Endodermal cell (in vitro differentiated cells): ENCODE data around the gene FARSA. TPM values are rescaled to one million over a fixed set of nuclear protein-coding genes. Genes with fewer than 3 reads are reported as not detected.
"Not testable (repeated sequence)": the region's sequence is repeated elsewhere in the genome, so short reads cannot be mapped to it uniquely, and the experiment has no call there.

ENCODE experiments used
- DNase-seq: peaks from one replicate; pipeline ENCODE4 v3.0.0-alpha.2; 2017
- H3K27ac ChIP-seq: 2 replicates; pipeline ENCODE4 v1.5.1; 2013; ENCODE audit warnings: mild to moderate bottlenecking, low read depth, low read length, moderate library complexity
- H3K27me3 ChIP-seq: 2 replicates; pipeline ENCODE4 v1.6.1; 2013; ENCODE audit warnings: mild to moderate bottlenecking, low read length, moderate library complexity; ENCODE audit not compliant: insufficient read depth, control insufficient read depth, poor library complexity, severe bottlenecking
- H3K36me3 ChIP-seq: 2 replicates; pipeline ENCODE4 v1.7.0; 2013; ENCODE audit warnings: mild to moderate bottlenecking, low read length, moderate library complexity; ENCODE audit not compliant: control insufficient read depth, insufficient read depth
- H3K4me1 ChIP-seq: one replicate; pipeline ENCODE4 v1.7.0; 2013; ENCODE audit warnings: low read length; ENCODE audit not compliant: control insufficient read depth, insufficient read depth
- H3K4me3 ChIP-seq: 2 replicates; pipeline ENCODE4 v1.5.1; 2013; ENCODE audit warnings: mild to moderate bottlenecking, low read length, moderate library complexity
- H3K9ac ChIP-seq: 2 replicates; pipeline ENCODE4 v1.6.1; 2013; ENCODE audit warnings: mild to moderate bottlenecking, low read length, moderate library complexity; ENCODE audit not compliant: poor library complexity, severe bottlenecking; ENCODE audit errors: extremely low read depth
- H3K9me3 ChIP-seq: 2 replicates; pipeline ENCODE4 v1.6.1; 2013; ENCODE audit warnings: mild to moderate bottlenecking, low read length, moderate library complexity; ENCODE audit not compliant: control insufficient read depth
- H3K27ac Mint-ChIP-seq: 2 replicates; pipeline ENCODE4 v1.8.0; 2020; ENCODE audit warnings: mixed read lengths
- H3K27me3 Mint-ChIP-seq: 2 replicates; pipeline ENCODE4 v1.8.0; 2021; ENCODE audit warnings: mild to moderate bottlenecking, mixed read lengths; ENCODE audit not compliant: insufficient read depth
- H3K36me3 Mint-ChIP-seq: 2 replicates; pipeline ENCODE4 v1.8.0; 2020; ENCODE audit warnings: low read depth, mixed read lengths
- H3K4me1 Mint-ChIP-seq: 2 replicates; pipeline ENCODE4 v1.8.0; 2020; ENCODE audit warnings: mixed read lengths
- H3K4me3 Mint-ChIP-seq: 2 replicates; pipeline ENCODE4 v1.8.0; 2020; ENCODE audit warnings: mild to moderate bottlenecking, moderate library complexity, mixed read lengths
- H3K9me3 Mint-ChIP-seq: 2 replicates; pipeline ENCODE4 v1.8.0; 2020; ENCODE audit warnings: mild to moderate bottlenecking, mixed read lengths
- WGBS, 2 experiments: methylation state at CpG; one replicate each; pipeline versions ENCODE4 v1.1.5 to v1.1.7; 2013; ENCODE audit warnings: missing lambda C conversion rate in 2 of 2, mixed read lengths in 1 of 2; ENCODE audit not compliant: insufficient coverage in 1 of 2, insufficient read length in 1 of 2; 5-methylcytosine and 5-hydroxymethylcytosine counted together
- total RNA-seq, 2 donors: library from RNA; stranded (reverse); fragmentation: NEBNext Ultra II Directional in 1 of 2; extraction: Animal tissue kit (Norgen Biotek cat#: 25700) in 1 of 2; gene quantifications; 2 replicates in 1 of 2; 3 replicates in 1 of 2; pipeline ENCODE4 v1.2.1, GENCODE V29; 2021
- TF ChIP-seq, protein P1 (sequence below): fragments of 200-600 bp; sonication (generic); conservative IDR thresholded peaks from 2 replicates; pipeline ENCODE4 v1.5.0; 2021; ENCODE audit warnings: antibody characterized with exemption, mild to moderate bottlenecking

Gene FARSA
- total RNA-seq, 2 donors from 2014 or later, result 65.1 to 70.8 TPM

- no peak overlapping the region for H3K4me3 Mint-ChIP-seq
- 91 to 98% methylated on average over 4 to 5 of the region's 5 CpGs for WGBS, 2 experiments
These were observed 39.9 kb downstream of the FARSA start for GRCh38 chr19:12893582-12893981.

DNA sequence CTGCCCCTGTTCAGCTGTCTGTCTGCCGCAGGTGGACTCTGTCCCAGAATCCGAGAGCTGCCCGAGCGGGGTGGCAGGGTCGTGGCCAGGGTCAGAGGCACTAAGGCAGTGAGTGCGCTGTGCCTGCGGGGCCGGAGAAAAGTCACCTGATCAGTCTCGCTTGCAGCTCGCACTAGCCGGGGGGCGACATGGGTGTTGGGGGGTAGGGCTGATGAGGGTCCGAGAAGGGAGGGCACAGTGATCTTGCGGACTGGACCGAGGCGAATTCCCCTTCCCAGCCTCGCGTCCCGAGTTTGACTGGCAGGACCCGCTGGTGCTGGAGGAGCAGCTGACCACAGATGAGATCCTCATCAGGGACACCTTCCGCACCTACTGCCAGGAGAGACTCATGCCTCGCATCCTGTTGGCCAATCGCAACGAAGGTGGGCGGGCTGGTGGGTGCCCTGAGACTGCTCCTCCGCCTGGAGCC, 41.9 kb downstream of the FARSA start:
- Mint-ChIP-seq H3K9me3 (no peaks in the 10 kb centered on the region), H3K27ac (peak overlapping the region; percentile 98), H3K4me1 (peaks cover 9% of the 10 kb centered on the region), H3K36me3 (peaks cover 18% of the 10 kb centered on the region), H3K27me3 (peaks cover 9% of the 10 kb centered on the region), H3K4me3 (peak overlapping the region; percentile 97)
- Histone ChIP-seq H3K27me3 (peaks cover 16% of the 10 kb centered on the region), H3K36me3 (peaks cover 25% of the 10 kb centered on the region), H3K4me3 (peak overlapping the region; percentile 91), H3K4me1 (no peaks in the 10 kb centered on the region), H3K9me3 (no peaks in the 10 kb centered on the region), H3K27ac (no peak overlapping the region), H3K9ac (peak overlapping the region; percentile 57)
- TF ChIP-seq, protein P1, sequence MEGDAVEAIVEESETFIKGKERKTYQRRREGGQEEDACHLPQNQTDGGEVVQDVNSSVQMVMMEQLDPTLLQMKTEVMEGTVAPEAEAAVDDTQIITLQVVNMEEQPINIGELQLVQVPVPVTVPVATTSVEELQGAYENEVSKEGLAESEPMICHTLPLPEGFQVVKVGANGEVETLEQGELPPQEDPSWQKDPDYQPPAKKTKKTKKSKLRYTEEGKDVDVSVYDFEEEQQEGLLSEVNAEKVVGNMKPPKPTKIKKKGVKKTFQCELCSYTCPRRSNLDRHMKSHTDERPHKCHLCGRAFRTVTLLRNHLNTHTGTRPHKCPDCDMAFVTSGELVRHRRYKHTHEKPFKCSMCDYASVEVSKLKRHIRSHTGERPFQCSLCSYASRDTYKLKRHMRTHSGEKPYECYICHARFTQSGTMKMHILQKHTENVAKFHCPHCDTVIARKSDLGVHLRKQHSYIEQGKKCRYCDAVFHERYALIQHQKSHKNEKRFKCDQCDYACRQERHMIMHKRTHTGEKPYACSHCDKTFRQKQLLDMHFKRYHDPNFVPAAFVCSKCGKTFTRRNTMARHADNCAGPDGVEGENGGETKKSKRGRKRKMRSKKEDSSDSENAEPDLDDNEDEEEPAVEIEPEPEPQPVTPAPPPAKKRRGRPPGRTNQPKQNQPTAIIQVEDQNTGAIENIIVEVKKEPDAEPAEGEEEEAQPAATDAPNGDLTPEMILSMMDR, result no peak
- DNase-seq, result peak; percentile 66
- WGBS, 2 experiments, result 9 to 21% methylated on average over 18 to 26 of the region's 26 CpGs

More at GRCh38 chr19:12893582-12893981, 39.9 kb downstream of the FARSA start:
- TF ChIP-seq, protein P1, result no peak
- H3K4me1 Mint-ChIP-seq, result peaks cover 5% of the 10 kb centered on the region
- H3K9ac ChIP-seq, result no peak overlapping the region
- no peaks in the 10 kb centered on the region for H3K27me3 Mint-ChIP-seq
- no peaks in the 10 kb centered on the region for H3K27me3 ChIP-seq
- peaks cover 35% of the 10 kb centered on the region for H3K36me3 ChIP-seq
- H3K36me3 Mint-ChIP-seq, result peaks cover 25% of the 10 kb centered on the region
- DNase-seq, result no peak
- H3K27ac ChIP-seq, result no peak overlapping the region
- H3K27ac Mint-ChIP-seq, result no peak overlapping the region
- no peaks in the 10 kb centered on the region for H3K9me3 ChIP-seq
- no peaks in the 10 kb centered on the region for H3K9me3 Mint-ChIP-seq
- no peaks in the 10 kb centered on the region for H3K4me1 ChIP-seq
- no peak overlapping the region for H3K4me3 ChIP-seq

DNA sequence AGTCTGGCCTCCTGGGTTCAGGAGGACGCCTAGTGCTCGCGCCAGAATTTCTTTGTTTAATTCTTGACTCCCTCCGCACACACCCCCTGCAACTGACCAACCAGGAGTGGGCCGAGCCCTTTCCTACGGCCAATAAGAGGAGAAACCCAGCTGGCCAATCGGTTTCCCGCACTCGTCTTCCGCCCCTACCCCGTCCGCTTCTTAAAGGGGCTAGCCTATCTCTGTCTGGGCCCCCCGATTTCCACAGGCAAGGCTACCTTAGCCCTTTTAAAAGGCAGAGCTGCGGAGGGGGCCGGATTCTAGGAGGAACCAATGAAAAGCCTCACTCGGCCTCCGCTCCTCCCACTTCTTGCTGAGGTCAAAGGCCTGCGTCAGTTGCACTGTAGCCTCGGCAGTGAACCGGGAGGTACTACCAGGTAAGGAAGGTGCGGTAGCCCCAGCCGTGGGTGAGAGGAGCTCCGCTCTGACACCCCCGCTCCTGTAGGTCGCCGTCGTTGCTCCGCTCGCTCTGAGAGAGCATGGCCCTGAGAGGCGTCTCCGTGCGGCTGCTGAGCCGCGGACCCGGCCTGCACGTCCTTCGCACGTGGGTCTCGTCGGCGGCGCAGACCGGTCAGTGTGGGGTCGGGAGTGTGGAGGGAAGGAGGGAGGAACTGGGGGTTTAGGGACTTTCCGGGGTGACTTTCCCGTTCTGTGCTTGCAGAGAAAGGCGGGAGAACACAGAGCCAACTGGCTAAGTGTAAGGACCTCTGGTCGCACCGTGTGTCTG, 42.5 kb downstream of the FARSA start, which contains the start of gene GCDH:
Gene GCDH (plus strand): TSS at position 374 of the 766 bp plus-strand sequence. CDS start 145 bp downstream, at position 519.
- H3K9me3 ChIP-seq, result no peaks in the 10 kb centered on the region
- H3K27ac ChIP-seq, result peak within 1 kb of the TSS; percentile 86
- Mint-ChIP-seq H3K9me3 (no peaks in the 10 kb centered on the region), H3K27me3 (peaks cover 13% of the 10 kb centered on the region), H3K36me3 (peaks cover 18% of the 10 kb centered on the region), H3K4me1 (peaks cover 14% of the 10 kb centered on the region), H3K4me3 (peak within 1 kb of the TSS; percentile 97), H3K27ac (peak within 1 kb of the TSS; percentile 99)
- peak within 1 kb of the TSS; percentile 57 for H3K9ac ChIP-seq
- WGBS, 2 experiments, result 0% methylated on average over 22 to 49 of the region's 49 CpGs
- TF ChIP-seq, protein P1, result no peak
- peak; percentile 99 for DNase-seq
- peaks cover 20% of the 10 kb centered on the region for H3K27me3 ChIP-seq
- peaks cover 21% of the 10 kb centered on the region for H3K36me3 ChIP-seq
- peak within 1 kb of the TSS; percentile 91 for H3K4me3 ChIP-seq
- H3K4me1 ChIP-seq, result no peaks in the 10 kb centered on the region

- WGBS, 2 experiments, result 57 to 63% methylated on average over 5 to 10 of the region's 10 CpGs
- not testable (repeated sequence) for H3K4me1 ChIP-seq, DNase-seq, H3K9me3 Mint-ChIP-seq, H3K9me3 ChIP-seq
- H3K27me3 Mint-ChIP-seq, result peaks cover 13% of the 10 kb centered on the region
- Histone ChIP-seq H3K36me3 (peaks cover 21% of the 10 kb centered on the region), H3K9ac (peak overlapping the region; percentile 35), H3K27me3 (peaks cover 22% of the 10 kb centered on the region), H3K27ac (peak overlapping the region; percentile 86), H3K4me3 (peak overlapping the region; percentile 91)
- H3K4me1 Mint-ChIP-seq, result peaks cover 14% of the 10 kb centered on the region
- H3K36me3 Mint-ChIP-seq, result peaks cover 18% of the 10 kb centered on the region
- peak overlapping the region; percentile 99 for H3K27ac Mint-ChIP-seq
- H3K4me3 Mint-ChIP-seq, result peak overlapping the region; percentile 97
These were observed 43.2 kb downstream of the FARSA start for GRCh38 chr19:12890299-12890786.
